SK-N-SH treated with all-trans-retinoic acid at 6 μM for 48 hours (cell line): ENCODE measurements around the gene FOXA1.

ENCODE experiments used
- ARNTL ChIP-seq: fragments of 450-650 bp; formaldehyde crosslinking; IDR thresholded peaks from 2 replicates; pipeline ENCODE4 v1.5.0; 2020; ENCODE audit warnings: low read depth, mild to moderate bottlenecking, moderate library complexity, borderline replicate concordance
- PPARA ChIP-seq: fragments of 250-450 bp; sonication (Bioruptor Pico); IDR thresholded peaks from 2 replicates; pipeline ENCODE4 v1.5.0; 2020; ENCODE audit warnings: mild to moderate bottlenecking, borderline replicate concordance
- RARB ChIP-seq: fragments of 250-450 bp; sonication (Bioruptor Pico); IDR thresholded peaks from 2 replicates; pipeline ENCODE4 v1.8.0; 2021; ENCODE audit warnings: mild to moderate bottlenecking, moderate library complexity
- ZC3H10 ChIP-seq: fragments of 250-450 bp; sonication (Bioruptor Pico); IDR thresholded peaks from 2 replicates; pipeline ENCODE4 v1.5.1; 2021; ENCODE audit warnings: mild to moderate bottlenecking, moderate library complexity
- ZFP30 ChIP-seq: fragments of 450-650 bp; formaldehyde crosslinking; IDR thresholded peaks from 2 replicates; pipeline ENCODE4 v1.5.0; 2022; ENCODE audit warnings: mild to moderate bottlenecking, moderate library complexity
- ZNF8 ChIP-seq: fragments of 450-650 bp; formaldehyde crosslinking; IDR thresholded peaks from 2 replicates; pipeline ENCODE4 v1.5.0; 2020; ENCODE audit warnings: mild to moderate bottlenecking, moderate library complexity

- no peak for TF ChIP-seq ARNTL (CRISPR knock-in tag)
- TF ChIP-seq PPARA (CRISPR knock-in tag), result no peak
- no peak for TF ChIP-seq RARB (CRISPR knock-in tag)
- TF ChIP-seq ZNF8 (CRISPR knock-in tag), result no peak
- TF ChIP-seq ZFP30 (CRISPR knock-in tag), result no peak
- no peak for TF ChIP-seq ZC3H10 (CRISPR knock-in tag)
These were observed 13.6 kb upstream of the FOXA1 start for GRCh38 chr14:37608649-37609048.
